GM20000 (cell line): ENCODE data around the gene PLA2G4D.

ENCODE experiments used
- DNase-seq: peaks from one replicate; pipeline ENCODE4 v3.0.0; 2012; ENCODE audit warnings: low spot score
- TF ChIP-seq, protein P1 (sequence below): IDR thresholded peaks from 2 replicates; pipeline ENCODE4 v1.5.1; 2012; ENCODE audit warnings: mild to moderate bottlenecking, control low read depth; ENCODE audit errors: extremely low read depth, missing control alignments

Gene PLA2G4D

DNA sequence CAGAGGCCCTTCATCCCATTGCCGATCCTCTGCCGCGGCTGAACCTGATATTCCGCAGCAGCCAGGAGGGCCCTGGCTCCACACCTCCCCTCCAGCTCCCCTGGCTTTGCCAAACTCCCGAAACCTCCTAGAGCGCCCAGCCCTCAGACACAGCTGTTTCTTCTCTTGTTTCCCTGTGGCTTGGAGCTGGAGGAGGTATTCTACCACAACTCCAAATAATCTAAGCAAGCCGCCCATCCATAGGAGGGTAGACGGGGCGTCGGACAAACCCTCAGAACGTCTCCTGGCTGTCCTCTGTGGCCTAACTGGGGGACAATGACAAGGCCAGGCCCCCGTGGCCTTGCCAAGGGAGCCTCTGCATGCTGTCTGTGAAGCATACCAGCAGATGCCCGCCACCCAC lies 10.4 kb downstream of the PLA2G4D start:
- DNase-seq, result no peak

DNA sequence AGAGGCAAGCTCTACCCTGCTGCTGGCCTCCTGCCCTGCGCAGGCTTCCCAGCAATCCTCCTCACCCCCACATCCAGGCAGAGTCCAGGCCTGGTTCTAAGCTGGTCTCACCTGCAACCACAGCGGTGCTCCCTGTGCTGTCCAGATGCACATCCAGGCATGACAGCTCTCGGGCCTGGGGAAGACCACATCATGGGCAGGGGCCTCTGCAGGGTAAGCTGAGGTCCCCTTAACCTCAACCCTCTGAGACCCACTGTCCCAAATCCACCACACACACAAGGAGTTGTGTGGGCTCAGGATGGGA lies 10.8 kb downstream of the PLA2G4D start:
- TF ChIP-seq, protein P1, sequence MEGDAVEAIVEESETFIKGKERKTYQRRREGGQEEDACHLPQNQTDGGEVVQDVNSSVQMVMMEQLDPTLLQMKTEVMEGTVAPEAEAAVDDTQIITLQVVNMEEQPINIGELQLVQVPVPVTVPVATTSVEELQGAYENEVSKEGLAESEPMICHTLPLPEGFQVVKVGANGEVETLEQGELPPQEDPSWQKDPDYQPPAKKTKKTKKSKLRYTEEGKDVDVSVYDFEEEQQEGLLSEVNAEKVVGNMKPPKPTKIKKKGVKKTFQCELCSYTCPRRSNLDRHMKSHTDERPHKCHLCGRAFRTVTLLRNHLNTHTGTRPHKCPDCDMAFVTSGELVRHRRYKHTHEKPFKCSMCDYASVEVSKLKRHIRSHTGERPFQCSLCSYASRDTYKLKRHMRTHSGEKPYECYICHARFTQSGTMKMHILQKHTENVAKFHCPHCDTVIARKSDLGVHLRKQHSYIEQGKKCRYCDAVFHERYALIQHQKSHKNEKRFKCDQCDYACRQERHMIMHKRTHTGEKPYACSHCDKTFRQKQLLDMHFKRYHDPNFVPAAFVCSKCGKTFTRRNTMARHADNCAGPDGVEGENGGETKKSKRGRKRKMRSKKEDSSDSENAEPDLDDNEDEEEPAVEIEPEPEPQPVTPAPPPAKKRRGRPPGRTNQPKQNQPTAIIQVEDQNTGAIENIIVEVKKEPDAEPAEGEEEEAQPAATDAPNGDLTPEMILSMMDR, result no peak
- no peak for DNase-seq

More for the DNA sequence above, 10.4 kb downstream of the PLA2G4D start:
- TF ChIP-seq, protein P1, result no peak

DNA sequence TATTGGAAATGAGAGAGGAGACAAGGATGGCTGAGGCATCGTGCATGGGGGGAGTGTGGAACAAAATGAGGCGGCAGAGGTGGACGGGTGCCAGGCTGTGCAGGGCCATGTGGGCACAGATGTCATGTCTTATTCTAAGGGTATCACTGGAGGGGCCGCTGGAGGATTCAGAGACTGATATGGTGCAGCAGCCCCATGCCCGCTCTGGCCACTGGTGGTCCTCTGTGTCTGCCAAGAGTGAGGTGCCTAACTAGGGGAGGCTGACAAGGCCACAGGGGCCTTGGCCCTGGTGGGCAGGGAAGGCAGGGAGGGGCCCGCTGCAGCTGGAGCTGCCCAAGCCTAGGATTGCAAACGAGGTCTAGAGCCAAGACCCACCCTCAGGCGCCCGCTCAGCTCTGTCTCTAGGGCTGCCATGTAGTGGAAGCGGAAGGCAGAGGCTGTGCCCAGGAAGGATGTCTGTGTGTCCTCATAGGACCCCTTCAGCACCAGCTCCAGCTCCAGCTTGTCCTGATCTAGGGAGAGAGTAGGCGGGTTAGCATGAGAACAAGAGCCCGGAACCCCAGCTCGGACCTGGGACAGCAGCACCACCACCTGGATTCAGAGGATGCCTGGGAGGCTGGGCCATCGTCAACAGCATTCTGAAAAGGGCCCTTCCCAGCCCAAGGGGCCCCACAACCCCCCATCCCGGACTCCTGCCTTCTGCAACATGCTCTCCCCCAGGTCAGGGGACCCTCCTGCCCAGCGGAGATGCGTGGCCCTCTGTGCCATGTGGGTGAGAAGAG lies 11.3 kb downstream of the PLA2G4D start:
- no peak for DNase-seq

DNA sequence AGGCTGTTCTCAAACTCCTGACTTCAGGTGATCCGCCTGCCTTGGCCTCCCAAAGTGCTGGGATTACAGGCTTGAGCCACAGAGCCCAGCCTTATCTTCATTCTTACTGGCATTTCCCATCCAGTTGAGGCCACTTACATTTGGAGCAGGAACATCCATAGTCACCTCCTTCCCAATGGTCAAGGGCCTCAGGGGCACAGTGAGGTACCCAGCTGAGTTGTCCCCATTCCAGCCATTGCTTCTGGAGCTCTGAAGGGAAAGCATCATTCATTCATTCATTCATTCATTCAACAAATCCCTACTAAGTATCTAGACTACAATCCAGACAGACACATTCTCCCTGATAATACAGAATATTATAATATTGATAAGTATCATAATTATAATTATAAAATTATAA lies 12.2 kb downstream of the PLA2G4D start:
- DNase-seq, result no peak
- TF ChIP-seq, protein P1, result no peak

More for the DNA sequence above, 11.3 kb downstream of the PLA2G4D start:
- TF ChIP-seq, protein P1, result no peak

DNA sequence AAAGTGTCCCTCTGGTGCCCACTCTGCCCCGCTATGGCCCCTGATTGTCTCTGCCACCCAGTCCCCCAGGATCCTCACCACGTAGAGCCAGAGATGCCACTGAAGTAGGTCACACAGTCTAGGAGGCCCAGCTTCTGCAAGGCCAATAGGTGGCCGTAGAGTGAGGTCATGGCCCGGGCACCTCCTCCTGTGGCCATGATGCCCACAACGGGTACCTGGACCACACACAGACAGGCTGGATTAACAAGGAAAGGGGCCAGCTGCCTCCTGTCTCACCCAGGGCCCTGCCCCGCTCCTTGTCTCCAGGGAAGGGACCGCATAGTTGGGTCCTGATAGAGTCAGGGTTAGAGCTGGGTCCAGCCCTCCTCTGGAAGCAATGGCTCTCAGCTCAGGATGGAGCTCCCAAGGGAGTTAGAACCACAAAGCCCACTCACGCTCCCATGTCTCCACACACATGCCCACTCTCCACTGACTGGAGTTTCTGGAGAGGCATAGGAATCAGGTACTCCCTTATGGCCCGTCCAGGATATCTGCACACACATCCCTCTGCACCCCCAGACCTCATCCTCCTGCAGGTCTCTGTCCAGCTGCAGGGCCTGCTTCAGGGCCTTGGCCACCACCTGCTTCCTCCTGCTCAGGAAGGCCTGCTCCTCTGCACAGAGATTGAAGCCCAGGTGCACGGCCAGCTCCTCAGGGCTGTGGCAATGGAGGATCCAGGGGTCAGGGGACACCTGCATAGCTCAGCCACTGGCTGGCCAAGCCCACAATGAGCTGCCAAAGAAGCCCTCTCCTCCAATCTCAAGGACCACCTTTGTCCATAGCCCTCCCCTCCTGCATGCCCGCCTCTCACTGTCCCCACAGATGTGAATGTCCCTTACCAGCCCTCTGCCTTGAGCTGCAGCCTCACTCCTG lies 13.2 kb downstream of the PLA2G4D start:
- TF ChIP-seq, protein P1, result no peak
- no peak for DNase-seq

DNA sequence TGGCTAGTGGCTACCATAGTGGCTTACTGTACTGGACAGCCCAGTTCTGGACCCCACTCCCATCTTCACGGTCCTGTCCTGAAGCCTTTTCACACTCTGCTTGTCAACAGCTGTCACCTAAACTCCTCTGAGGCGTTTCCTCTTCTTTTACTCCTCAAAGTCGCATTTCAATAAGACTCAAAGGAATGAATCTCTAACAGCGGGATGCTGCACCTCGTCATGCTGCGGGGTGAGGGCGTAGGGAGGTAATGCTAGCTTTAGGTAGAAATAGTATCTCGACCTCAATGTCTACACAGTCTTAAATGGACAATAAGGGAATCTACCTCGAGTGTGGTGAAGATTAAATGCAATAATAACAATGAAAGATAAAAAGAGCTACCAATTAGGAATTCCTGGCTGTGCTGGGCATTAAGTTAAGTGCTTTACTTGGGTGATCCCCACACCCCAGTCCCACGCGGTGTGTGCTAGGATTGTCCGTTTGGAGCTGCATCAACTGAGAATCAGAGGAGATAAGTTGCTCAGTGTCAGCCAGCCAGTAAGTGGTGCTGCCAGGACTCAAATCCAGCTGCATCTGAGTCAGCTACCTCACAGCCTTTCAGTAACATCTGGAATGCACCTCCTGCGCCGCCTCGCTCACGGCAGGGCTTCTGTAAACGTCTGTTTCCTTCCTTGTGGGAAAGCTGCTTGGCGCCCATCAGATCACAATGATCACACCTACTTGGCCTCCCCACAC lies 14.0 kb downstream of the PLA2G4D start:
- no peak for DNase-seq
- TF ChIP-seq, protein P1, result no peak

DNA sequence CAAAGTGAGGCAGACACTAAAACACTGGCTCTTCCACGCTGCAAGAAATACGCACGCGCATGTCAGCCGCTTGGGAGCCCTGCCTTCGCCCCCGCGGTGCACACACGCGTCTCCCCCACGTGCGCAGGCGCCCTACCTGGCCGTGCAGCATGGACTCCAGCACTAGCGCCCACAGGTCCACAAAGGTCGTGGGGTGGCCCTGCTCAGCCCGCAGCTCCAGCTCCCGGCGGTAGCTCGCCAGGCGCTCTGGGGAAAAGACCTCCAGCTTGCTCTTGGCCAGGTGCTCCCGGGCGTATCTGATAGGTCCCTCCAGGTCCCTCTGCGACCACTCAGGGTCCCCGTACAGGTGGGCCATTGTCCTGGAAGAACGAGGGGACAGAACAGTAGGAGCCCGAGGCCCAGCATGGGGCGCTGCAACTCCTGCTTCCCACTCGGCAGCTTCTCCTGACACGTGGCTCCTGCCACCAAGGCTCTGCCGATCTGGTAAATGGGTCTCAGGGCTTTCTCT lies 14.9 kb downstream of the PLA2G4D start:
- TF ChIP-seq, protein P1, result no peak
- DNase-seq, result no peak
